Panc1 (cell line): Measurements from ENCODE around the gene OR2M3. TPM values are rescaled to one million over a fixed set of nuclear protein-coding genes. Genes with fewer than 3 reads are reported as not detected.

ENCODE experiments used
- ATAC-seq: fragments of 200-7000 bp; cut with Tn5 transposase; 2 replicates; pipeline ENCODE4 v1.9.1; 2020; ENCODE audit warnings: mild to moderate bottlenecking, moderate library complexity
- BruUV-seq: library from RNA; stranded (reverse); fragments of 400-500 nt; replicated peaks from 2 replicates; lab custom pipeline; 2021; lab: Mats Ljungman, UMichigan
- CTCF ChIA-PET: fragments of 300-600 bp; sonication (Branson Sonifier 250); formaldehyde crosslinking; loops from one replicate; lab custom pipeline; 2022; ENCODE audit warnings: antibody characterized with exemption; lab: Charles Lee
- POLR2A ChIA-PET: fragments of 300-600 bp; sonication (Branson Sonifier 250); formaldehyde crosslinking; loops from one replicate; lab custom pipeline; 2022; ENCODE audit warnings: antibody characterized with exemption; lab: Charles Lee
- DNase-seq: peaks from one replicate; pipeline ENCODE4 v3.0.0-alpha.2; 2010; ENCODE audit warnings: low read depth, low spot score
- H3K27ac ChIP-seq: 2 replicates; pipeline ENCODE4 v1.5.1; 2011; ENCODE audit warnings: mild to moderate bottlenecking, low read length, inconsistent platforms
- H3K27me3 ChIP-seq: fragments of 200-500 bp; sonication (Bioruptor generic); 2 replicates; pipeline ENCODE4 v1.6.0; 2014; ENCODE audit warnings: low read length, inconsistent platforms; ENCODE audit not compliant: control insufficient read depth, insufficient read depth
- H3K36me3 ChIP-seq: fragments of 200-500 bp; sonication (Bioruptor generic); 2 replicates; pipeline ENCODE4 v1.5.1; 2014; ENCODE audit warnings: inconsistent platforms, mild to moderate bottlenecking, low read length, moderate library complexity; ENCODE audit not compliant: control insufficient read depth, insufficient read depth
- H3K4me1 ChIP-seq: 2 replicates; pipeline ENCODE4 v1.5.1; 2011; ENCODE audit warnings: inconsistent platforms, mild to moderate bottlenecking, low read length, moderate library complexity; ENCODE audit not compliant: control insufficient read depth, insufficient read depth
- H3K4me3 ChIP-seq, 2 experiments: 2 replicates each; pipeline ENCODE4 v1.5.1; 2011 to 2012; ENCODE audit warnings: low read depth in 2 of 2, low read length in 2 of 2, mild to moderate bottlenecking in 2 of 2, inconsistent platforms in 1 of 2, moderate library complexity in 1 of 2
- H3K9me3 ChIP-seq: fragments of 200-500 bp; sonication (Bioruptor generic); 2 replicates; pipeline ENCODE4 v1.5.1; 2014; ENCODE audit warnings: low read depth, mild to moderate bottlenecking, inconsistent platforms, low read length, moderate library complexity; ENCODE audit not compliant: control insufficient read depth, insufficient read depth
- POLR2AphosphoS5 ChIP-seq: IDR thresholded peaks from 2 replicates; pipeline ENCODE4 v1.6.1; 2012; ENCODE audit warnings: mild to moderate bottlenecking, low read depth, low read length, moderate library complexity
- SIN3A ChIP-seq: IDR thresholded peaks from 2 replicates; pipeline ENCODE4 v1.6.1; 2012; ENCODE audit warnings: low read depth, mild to moderate bottlenecking, low read length, moderate library complexity, borderline replicate concordance; ENCODE audit not compliant: insufficient read depth
- TCF7L2 ChIP-seq: IDR thresholded peaks from 2 replicates; pipeline ENCODE4 v1.6.1; 2011; ENCODE audit warnings: mild to moderate bottlenecking, low read depth, low read length, inconsistent platforms
- in situ Hi-C: cut with HindIII; loops from 2 replicates; pipeline ENCODE4 v1.10.0; 2016; ENCODE audit warnings: low sequenced_read_pairs, low pct_unique_long_range_greater_than_20kb
- intact Hi-C: fragments of 100-400 bp; cut with micrococcal nuclease; formaldehyde crosslinking; loops from one replicate; pipeline ENCODE4 v1.10.0; 2022; ENCODE audit not compliant: unreplicated experiment
- total RNA-seq: library from RNA; stranded (reverse); gene quantifications from one replicate; pipeline ENCODE4 v1.2.1, GENCODE V29; 2021; ENCODE audit not compliant: unreplicated experiment
- TF ChIP-seq, protein P1 (sequence below), 2 experiments: IDR thresholded peaks; 2 replicates each; pipeline ENCODE4 v1.6.1; 2011 to 2012; ENCODE audit warnings: low read depth in 2 of 2, control low read depth in 1 of 2, low read length in 1 of 2, mild to moderate bottlenecking in 1 of 2, moderate library complexity in 1 of 2; ENCODE audit not compliant: insufficient read depth in 1 of 2
- TF ChIP-seq, protein P2 (sequence below): fragments of 450-650 bp; IDR thresholded peaks from 2 replicates; pipeline ENCODE4 v1.5.1; 2017; ENCODE audit warnings: mild to moderate bottlenecking

Gene OR2M3
- total RNA-seq, 1 experiment from 2014 or later = not detected

DNA sequence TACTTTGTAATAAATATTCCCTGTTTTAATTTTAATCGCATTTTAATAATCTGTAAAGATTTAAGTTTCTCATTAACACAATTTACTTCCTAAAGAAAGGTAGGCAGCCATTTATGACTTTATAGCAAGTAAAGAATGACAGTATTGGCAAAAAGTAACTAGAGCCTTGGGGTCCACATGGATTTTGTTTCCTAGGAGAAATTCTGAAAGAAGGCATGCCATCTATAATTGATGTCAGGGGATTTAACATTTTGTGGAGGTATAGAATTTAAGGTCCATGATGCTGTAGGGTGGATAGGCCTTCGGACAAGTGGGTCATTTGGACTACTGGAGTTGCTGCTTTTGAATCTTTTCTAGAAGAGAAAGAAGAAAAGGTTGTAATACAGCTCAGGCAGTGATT, 34.1 kb downstream of the OR2M3 start, which contains the start of gene OR2M4:
OR2M4 (plus strand) TSS at position 301 of the 400 bp plus-strand sequence. CDS start 7,512 bp downstream, outside the sequence.
- no peaks in the 10 kb centered on the region for H3K4me1 ChIP-seq
- no peak for DNase-seq
- ChIA-PET CTCF (no interaction called here), POLR2A (no interaction called here)
- intact Hi-C loops = loop anchor here (10.0 kb wide), 1 partner anchor 546 kb away; no protein-coding TSS in a partner anchor
- no peak within 1 kb of the TSS for H3K27ac ChIP-seq
- TF ChIP-seq, protein P1, sequence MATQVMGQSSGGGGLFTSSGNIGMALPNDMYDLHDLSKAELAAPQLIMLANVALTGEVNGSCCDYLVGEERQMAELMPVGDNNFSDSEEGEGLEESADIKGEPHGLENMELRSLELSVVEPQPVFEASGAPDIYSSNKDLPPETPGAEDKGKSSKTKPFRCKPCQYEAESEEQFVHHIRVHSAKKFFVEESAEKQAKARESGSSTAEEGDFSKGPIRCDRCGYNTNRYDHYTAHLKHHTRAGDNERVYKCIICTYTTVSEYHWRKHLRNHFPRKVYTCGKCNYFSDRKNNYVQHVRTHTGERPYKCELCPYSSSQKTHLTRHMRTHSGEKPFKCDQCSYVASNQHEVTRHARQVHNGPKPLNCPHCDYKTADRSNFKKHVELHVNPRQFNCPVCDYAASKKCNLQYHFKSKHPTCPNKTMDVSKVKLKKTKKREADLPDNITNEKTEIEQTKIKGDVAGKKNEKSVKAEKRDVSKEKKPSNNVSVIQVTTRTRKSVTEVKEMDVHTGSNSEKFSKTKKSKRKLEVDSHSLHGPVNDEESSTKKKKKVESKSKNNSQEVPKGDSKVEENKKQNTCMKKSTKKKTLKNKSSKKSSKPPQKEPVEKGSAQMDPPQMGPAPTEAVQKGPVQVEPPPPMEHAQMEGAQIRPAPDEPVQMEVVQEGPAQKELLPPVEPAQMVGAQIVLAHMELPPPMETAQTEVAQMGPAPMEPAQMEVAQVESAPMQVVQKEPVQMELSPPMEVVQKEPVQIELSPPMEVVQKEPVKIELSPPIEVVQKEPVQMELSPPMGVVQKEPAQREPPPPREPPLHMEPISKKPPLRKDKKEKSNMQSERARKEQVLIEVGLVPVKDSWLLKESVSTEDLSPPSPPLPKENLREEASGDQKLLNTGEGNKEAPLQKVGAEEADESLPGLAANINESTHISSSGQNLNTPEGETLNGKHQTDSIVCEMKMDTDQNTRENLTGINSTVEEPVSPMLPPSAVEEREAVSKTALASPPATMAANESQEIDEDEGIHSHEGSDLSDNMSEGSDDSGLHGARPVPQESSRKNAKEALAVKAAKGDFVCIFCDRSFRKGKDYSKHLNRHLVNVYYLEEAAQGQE (IDR thresholded peaks at IDR 0.05; ENCODE audit: insufficient read depth in 1 of 2, low read depth in 2 of 2, low read length in 1 of 2) = no peak
- TF ChIP-seq, protein P2, sequence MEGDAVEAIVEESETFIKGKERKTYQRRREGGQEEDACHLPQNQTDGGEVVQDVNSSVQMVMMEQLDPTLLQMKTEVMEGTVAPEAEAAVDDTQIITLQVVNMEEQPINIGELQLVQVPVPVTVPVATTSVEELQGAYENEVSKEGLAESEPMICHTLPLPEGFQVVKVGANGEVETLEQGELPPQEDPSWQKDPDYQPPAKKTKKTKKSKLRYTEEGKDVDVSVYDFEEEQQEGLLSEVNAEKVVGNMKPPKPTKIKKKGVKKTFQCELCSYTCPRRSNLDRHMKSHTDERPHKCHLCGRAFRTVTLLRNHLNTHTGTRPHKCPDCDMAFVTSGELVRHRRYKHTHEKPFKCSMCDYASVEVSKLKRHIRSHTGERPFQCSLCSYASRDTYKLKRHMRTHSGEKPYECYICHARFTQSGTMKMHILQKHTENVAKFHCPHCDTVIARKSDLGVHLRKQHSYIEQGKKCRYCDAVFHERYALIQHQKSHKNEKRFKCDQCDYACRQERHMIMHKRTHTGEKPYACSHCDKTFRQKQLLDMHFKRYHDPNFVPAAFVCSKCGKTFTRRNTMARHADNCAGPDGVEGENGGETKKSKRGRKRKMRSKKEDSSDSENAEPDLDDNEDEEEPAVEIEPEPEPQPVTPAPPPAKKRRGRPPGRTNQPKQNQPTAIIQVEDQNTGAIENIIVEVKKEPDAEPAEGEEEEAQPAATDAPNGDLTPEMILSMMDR = no peak
- TF ChIP-seq TCF7L2 = no peak
- no peak for TF ChIP-seq POLR2AphosphoS5
- no peak for TF ChIP-seq SIN3A
- in situ Hi-C loops = no loop called here
- H3K4me3 ChIP-seq = no peak within 1 kb of the TSS
- no peak for ATAC-seq
- no peaks in the 10 kb centered on the region for H3K9me3 ChIP-seq
- H3K27me3 ChIP-seq = no peaks in the 10 kb centered on the region
- H3K36me3 ChIP-seq = no peaks in the 10 kb centered on the region
- no TSS peak for BruUV-seq

DNA sequence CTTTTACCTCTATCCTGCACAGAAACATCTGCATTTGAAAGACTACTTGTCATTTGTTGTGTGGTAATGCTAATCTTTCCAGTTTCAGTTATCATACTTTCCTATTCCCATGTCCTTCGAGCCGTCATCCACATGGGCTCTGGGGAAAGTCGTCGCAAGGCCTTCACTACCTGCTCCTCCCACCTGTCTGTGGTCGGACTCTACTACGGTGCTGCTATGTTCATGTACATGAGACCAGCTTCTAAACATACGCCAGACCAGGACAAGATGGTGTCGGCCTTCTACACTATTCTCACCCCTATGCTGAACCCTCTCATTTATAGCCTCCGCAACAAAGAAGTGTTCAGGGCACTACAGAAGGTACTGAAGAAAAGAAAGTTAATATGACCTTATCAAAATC, 42.4 kb downstream of the OR2M3 start:
- no peaks in the 10 kb centered on the region for H3K4me1 ChIP-seq
- no peaks in the 10 kb centered on the region for H3K9me3 ChIP-seq
- ChIA-PET POLR2A (no interaction called here), CTCF (no interaction called here)
- TF ChIP-seq SIN3A = no peak
- TF ChIP-seq, protein P1 (IDR thresholded peaks at IDR 0.05; ENCODE audit: insufficient read depth in 1 of 2, low read depth in 2 of 2, low read length in 1 of 2) = no peak
- H3K27me3 ChIP-seq = no peaks in the 10 kb centered on the region
- H3K4me3 ChIP-seq = no peak overlapping the region
- H3K36me3 ChIP-seq = no peaks in the 10 kb centered on the region
- no peak overlapping the region for H3K27ac ChIP-seq
- DNase-seq = no peak
- BruUV-seq = no TSS peak
- intact Hi-C loops (loop anchor here (10.0 kb wide), 1 partner anchor 555 kb away; no protein-coding TSS in a partner anchor), in situ Hi-C loops (no loop called here)
- no peak for ATAC-seq
